ENCODE data around the gene FCRLA. TPM values are rescaled to one million over a fixed set of nuclear protein-coding genes. Genes with fewer than 3 reads are reported as not detected.

Gene FCRLA
- total RNA-seq, 1 experiment from 2014 or later: 0.25 TPM

DNA sequence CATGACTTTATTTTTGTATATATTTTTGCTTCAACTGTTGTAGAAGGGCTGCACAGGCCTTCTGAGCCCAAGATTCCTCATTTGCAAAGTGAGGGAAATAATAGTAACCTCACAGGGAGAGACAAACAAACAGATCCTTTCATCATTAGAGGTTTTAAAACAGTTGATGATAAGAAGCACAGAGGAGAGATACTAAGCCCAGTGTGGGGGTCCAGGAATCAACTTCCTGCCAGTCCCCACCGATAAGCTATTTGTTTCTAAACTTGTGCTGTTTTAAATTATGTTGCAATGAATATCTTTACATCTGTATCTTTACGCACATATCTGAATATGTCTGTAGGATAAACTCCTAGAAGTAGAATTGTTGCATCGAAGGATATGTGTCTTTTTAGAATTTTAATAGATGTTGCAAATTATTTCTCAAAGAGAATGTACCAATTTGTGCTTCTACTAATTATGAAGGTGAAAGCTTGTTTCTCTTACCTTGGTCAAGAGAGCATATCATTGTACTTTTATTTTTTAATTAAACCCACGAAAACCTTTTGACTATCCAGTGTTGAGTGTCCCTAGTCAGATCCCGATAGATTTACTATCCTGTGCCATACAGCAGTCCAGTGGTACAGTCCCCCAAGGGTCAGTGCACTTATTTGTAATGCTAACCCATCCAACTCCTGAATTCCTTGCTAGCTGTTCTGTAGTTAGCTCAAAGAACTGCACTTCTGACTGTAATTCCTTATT is 25.1 kb downstream of the FCRLA start:
- Histone ChIP-seq H3K4me3 (replicated peaks in 1 of 2; ENCODE audit: low read depth in 1 of 2, low read length in 2 of 2) (no peak overlapping the region), H3K27me3 (ENCODE audit: insufficient read depth, low read length) (no peaks in the 10 kb centered on the region), H3K9me2 (ENCODE audit: insufficient read depth) (no peaks in the 10 kb centered on the region), H3K4me1 (ENCODE audit: control insufficient read depth in 1 of 2, insufficient read depth in 2 of 2, low read length in 2 of 2) (peaks cover 19 to 81% of the 10 kb centered on the region in 2 experiments; a peak in 3 of 4 replicates), H2AFZ (ENCODE audit: low read depth, low read length, poor library complexity, severe bottlenecking) (peak overlapping the region; percentile 70), H3K36me3 (ENCODE audit: control insufficient read depth in 1 of 2, insufficient read depth in 2 of 2, low read length in 2 of 2) (no peaks in the 10 kb centered on the region), H3K79me2 (ENCODE audit: insufficient read depth, low read length) (no peaks in the 10 kb centered on the region), H3K9ac (ENCODE audit: low read length) (no peak overlapping the region), H3K9me3 (ENCODE audit: control insufficient read depth in 1 of 2, insufficient read depth in 1 of 2, low read depth in 1 of 2, low read length in 2 of 2) (no peaks in the 10 kb centered on the region), H3K4me2 (ENCODE audit: low read length) (no peak overlapping the region), H3K27ac (ENCODE audit: low read depth, low read length) (no peak overlapping the region), H4K20me1 (ENCODE audit: insufficient read depth) (no peaks in the 10 kb centered on the region)
- RAD21 ChIA-PET (ENCODE audit: low non-redundant PET in 1 of 2, low total read pairs in 2 of 2, uncharacterized antibody in 2 of 2, unreplicated experiment in 2 of 2): no interaction called here
- ATAC-seq (no peak), DNase-seq (ENCODE audit: low read depth, low spot score) (no peak)
- BruUV-seq (replicated peaks): no TSS peak
- CTCF ChIA-PET: interaction anchor here (1.4 kb wide), 1 partner anchor 9 kb away, joined by 3 read pairs; no protein-coding TSS in a partner anchor
- intact Hi-C loops (cut with micrococcal nuclease): no loop called here
- POLR2A ChIA-PET: interaction anchor here (1.9 kb wide), 1 partner anchor 17 kb away, joined by 8 read pairs; the partner anchor contains the start of gene DUSP12
- TF ChIP-seq POLR2AphosphoS5 (IDR thresholded peaks at IDR 0.05; ENCODE audit: low read depth, low read length) (no peak), ZFX (IDR thresholded peaks at IDR 0.05) (no peak), RAD21 (IDR thresholded peaks at IDR 0.05; ENCODE audit: low read depth) (no peak), EZH2phosphoT487 (IDR thresholded peaks at IDR 0.05; ENCODE audit: borderline replicate concordance) (no peak), EZH2 (IDR thresholded peaks at IDR 0.05) (no peak), SP1 (IDR thresholded peaks at IDR 0.05; ENCODE audit: low read depth) (no peak), ELF1 (IDR thresholded peaks at IDR 0.05; ENCODE audit: borderline replicate concordance, low read depth) (no peak), SRF (IDR thresholded peaks at IDR 0.05; ENCODE audit: low read depth) (no peak), EGR1 (IDR thresholded peaks at IDR 0.05; ENCODE audit: low read depth) (no peak), SIN3A (IDR thresholded peaks at IDR 0.05; ENCODE audit: low read depth) (no peak), CEBPB (IDR thresholded peaks at IDR 0.05; ENCODE audit: low read depth) (no peak), FOSL1 (IDR thresholded peaks at IDR 0.05; ENCODE audit: low read depth) (no peak)
- TF ChIP-seq, protein P1, sequence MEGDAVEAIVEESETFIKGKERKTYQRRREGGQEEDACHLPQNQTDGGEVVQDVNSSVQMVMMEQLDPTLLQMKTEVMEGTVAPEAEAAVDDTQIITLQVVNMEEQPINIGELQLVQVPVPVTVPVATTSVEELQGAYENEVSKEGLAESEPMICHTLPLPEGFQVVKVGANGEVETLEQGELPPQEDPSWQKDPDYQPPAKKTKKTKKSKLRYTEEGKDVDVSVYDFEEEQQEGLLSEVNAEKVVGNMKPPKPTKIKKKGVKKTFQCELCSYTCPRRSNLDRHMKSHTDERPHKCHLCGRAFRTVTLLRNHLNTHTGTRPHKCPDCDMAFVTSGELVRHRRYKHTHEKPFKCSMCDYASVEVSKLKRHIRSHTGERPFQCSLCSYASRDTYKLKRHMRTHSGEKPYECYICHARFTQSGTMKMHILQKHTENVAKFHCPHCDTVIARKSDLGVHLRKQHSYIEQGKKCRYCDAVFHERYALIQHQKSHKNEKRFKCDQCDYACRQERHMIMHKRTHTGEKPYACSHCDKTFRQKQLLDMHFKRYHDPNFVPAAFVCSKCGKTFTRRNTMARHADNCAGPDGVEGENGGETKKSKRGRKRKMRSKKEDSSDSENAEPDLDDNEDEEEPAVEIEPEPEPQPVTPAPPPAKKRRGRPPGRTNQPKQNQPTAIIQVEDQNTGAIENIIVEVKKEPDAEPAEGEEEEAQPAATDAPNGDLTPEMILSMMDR (IDR thresholded peaks at IDR 0.05 in 2 of 3, conservative IDR thresholded peaks at IDR 0.05 in 1 of 3; ENCODE audit: borderline replicate concordance in 1 of 3, insufficient read depth in 1 of 3, low read depth in 2 of 3, low read length in 2 of 3): no peak
- TF ChIP-seq, protein P2, sequence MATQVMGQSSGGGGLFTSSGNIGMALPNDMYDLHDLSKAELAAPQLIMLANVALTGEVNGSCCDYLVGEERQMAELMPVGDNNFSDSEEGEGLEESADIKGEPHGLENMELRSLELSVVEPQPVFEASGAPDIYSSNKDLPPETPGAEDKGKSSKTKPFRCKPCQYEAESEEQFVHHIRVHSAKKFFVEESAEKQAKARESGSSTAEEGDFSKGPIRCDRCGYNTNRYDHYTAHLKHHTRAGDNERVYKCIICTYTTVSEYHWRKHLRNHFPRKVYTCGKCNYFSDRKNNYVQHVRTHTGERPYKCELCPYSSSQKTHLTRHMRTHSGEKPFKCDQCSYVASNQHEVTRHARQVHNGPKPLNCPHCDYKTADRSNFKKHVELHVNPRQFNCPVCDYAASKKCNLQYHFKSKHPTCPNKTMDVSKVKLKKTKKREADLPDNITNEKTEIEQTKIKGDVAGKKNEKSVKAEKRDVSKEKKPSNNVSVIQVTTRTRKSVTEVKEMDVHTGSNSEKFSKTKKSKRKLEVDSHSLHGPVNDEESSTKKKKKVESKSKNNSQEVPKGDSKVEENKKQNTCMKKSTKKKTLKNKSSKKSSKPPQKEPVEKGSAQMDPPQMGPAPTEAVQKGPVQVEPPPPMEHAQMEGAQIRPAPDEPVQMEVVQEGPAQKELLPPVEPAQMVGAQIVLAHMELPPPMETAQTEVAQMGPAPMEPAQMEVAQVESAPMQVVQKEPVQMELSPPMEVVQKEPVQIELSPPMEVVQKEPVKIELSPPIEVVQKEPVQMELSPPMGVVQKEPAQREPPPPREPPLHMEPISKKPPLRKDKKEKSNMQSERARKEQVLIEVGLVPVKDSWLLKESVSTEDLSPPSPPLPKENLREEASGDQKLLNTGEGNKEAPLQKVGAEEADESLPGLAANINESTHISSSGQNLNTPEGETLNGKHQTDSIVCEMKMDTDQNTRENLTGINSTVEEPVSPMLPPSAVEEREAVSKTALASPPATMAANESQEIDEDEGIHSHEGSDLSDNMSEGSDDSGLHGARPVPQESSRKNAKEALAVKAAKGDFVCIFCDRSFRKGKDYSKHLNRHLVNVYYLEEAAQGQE (IDR thresholded peaks at IDR 0.05; ENCODE audit: low read depth): no peak
